Peyer's patch (tissue), 4 donors: Measurements from ENCODE around the gene NNMT.

Experiments
- POLR2A ChIP-seq, 2 donors: fragments of 450-650 bp; IDR thresholded peaks; one replicate each; pipeline ENCODE4 v1.5.1; 2017; ENCODE audit warnings: antibody characterized with exemption in 2 of 2, mild to moderate bottlenecking in 2 of 2, moderate library complexity in 2 of 2
- TF ChIP-seq, protein P1 (sequence below), 6 experiments: fragments of 450-650 bp in 4 of 6; fragments of 200-600 bp in 2 of 6; sonication (generic) in 1 of 6; IDR thresholded peaks; one replicate each; pipeline ENCODE4 v1.5.1; 2017 to 2019; ENCODE audit warnings: antibody characterized with exemption in 6 of 6, mild to moderate bottlenecking in 3 of 6, moderate library complexity in 1 of 6

DNA sequence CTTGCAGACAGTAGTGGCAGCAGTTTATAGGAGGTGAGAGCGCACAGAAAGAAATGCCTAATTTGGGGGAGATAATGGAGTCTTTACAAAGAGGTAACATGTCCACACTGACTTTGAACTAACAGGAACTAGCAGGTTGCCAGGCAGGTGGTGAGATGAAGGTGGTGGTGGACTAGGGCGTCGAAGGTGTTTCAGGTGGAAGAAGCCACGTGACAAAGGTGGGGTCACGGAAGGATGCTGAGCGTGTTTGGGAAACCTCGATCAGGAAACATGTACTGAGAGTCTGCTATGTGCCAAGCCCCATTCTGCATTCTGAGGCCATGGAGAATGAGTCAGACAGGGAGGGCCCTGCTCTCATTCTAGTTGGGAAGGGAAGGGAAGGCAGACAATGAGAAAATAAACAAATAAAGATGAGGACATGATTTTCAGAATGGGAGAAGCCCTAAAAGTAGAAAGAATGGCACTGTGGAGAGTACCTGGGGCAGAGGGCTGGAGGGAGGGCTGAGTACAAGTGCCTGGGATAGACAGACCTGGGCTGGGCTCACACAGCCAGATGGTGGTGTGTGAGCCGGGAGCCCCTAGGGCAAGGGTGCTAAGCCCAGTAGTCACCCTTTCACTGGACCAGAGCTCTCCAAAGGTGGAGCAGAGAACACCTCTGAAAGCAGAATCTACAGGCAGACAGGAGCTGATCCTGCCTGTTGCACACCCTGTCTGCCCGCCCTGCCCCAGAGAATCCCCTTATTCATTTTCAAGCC is 16.2 kb upstream of the NNMT start:
- TF ChIP-seq, protein P1, sequence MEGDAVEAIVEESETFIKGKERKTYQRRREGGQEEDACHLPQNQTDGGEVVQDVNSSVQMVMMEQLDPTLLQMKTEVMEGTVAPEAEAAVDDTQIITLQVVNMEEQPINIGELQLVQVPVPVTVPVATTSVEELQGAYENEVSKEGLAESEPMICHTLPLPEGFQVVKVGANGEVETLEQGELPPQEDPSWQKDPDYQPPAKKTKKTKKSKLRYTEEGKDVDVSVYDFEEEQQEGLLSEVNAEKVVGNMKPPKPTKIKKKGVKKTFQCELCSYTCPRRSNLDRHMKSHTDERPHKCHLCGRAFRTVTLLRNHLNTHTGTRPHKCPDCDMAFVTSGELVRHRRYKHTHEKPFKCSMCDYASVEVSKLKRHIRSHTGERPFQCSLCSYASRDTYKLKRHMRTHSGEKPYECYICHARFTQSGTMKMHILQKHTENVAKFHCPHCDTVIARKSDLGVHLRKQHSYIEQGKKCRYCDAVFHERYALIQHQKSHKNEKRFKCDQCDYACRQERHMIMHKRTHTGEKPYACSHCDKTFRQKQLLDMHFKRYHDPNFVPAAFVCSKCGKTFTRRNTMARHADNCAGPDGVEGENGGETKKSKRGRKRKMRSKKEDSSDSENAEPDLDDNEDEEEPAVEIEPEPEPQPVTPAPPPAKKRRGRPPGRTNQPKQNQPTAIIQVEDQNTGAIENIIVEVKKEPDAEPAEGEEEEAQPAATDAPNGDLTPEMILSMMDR (IDR thresholded peaks at IDR 0.05) = no peak
- no peak for TF ChIP-seq POLR2A (IDR thresholded peaks at IDR 0.05)
